Stimulated activated CD8-positive, alpha-beta memory T cell treated with anti-CD3 and anti-CD28 coated beads, Interleukin-15, amount 100 ng/mL, for 4 hours (primary cell): ENCODE results near the gene GPR107.

Experiments
- DNase-seq, 2 donors: peaks; one replicate each; pipeline ENCODE4 v3.0.0-alpha.2; 2020; ENCODE audit warnings: low read depth in 2 of 2

GPR107 gene

GRCh38 chr9:130183133-130183762 is 129.5 kb downstream of the GPR107 start:
- DNase-seq = no peak

- DNase-seq = no peak
These were observed 131.3 kb downstream of the GPR107 start for GRCh38 chr9:130185017-130185416.

- no peak for DNase-seq
These were observed 131.9 kb downstream of the GPR107 start for GRCh38 chr9:130185490-130186031.

GRCh38 chr9:130186051-130186450 is 132.3 kb downstream of the GPR107 start:
- DNase-seq = no peak

GRCh38 chr9:130186839-130187522 is 133.3 kb downstream of the GPR107 start:
- no peak for DNase-seq

GRCh38 chr9:130187523-130187846 is 133.8 kb downstream of the GPR107 start:
- no peak for DNase-seq

- DNase-seq = no peak
These were observed 135.3 kb downstream of the GPR107 start for GRCh38 chr9:130188860-130189481.
